Neural cell (in vitro differentiated cells): ENCODE measurements around the gene TXNDC17.

Experiments
- CTCF ChIP-seq: fragments of 450-650 bp; IDR thresholded peaks from 2 replicates; pipeline ENCODE4 v1.5.1; 2014; ENCODE audit warnings: antibody characterized with exemption, mild to moderate bottlenecking, moderate library complexity; ENCODE audit not compliant: poor library complexity, severe bottlenecking
- EP300 ChIP-seq: fragments of 450-650 bp; conservative IDR thresholded peaks from 2 replicates; pipeline ENCODE4 v1.6.1; 2014; ENCODE audit warnings: antibody characterized with exemption, mild to moderate bottlenecking, moderate library complexity; ENCODE audit not compliant: poor library complexity, severe bottlenecking
- EZH2 ChIP-seq: fragments of 200-600, 300-800 bp; shearing (Covaris generic), sonication (generic); IDR thresholded peaks from 2 replicates; pipeline ENCODE4 v1.6.1; 2014; ENCODE audit warnings: antibody characterized with exemption, low read length, borderline replicate concordance, mild to moderate bottlenecking; ENCODE audit not compliant: insufficient read depth, poor library complexity, severe bottlenecking
- POLR2AphosphoS5 ChIP-seq: IDR thresholded peaks from 2 replicates; pipeline ENCODE4 v1.6.1; 2012
- REST ChIP-seq: IDR thresholded peaks from 2 replicates; pipeline ENCODE4 v1.6.1; 2012; ENCODE audit warnings: borderline replicate concordance
- TAF1 ChIP-seq: IDR thresholded peaks from 2 replicates; pipeline ENCODE4 v1.6.1; 2012; ENCODE audit warnings: low read depth

- TF ChIP-seq CTCF (no peak), EP300 (no peak), POLR2AphosphoS5 (no peak), TAF1 (no peak), REST (no peak), EZH2 (no peak)
These were observed 20.6 kb downstream of the TXNDC17 start for GRCh38 chr17:6661464-6661848.
